HUDEP-2 (cell line): ENCODE measurements around the gene RNASE7.
A peak's percentile ranks its signal among the peaks of the same experiment; 100 is the strongest.
"Not testable (repeated sequence)": the region's sequence is repeated elsewhere in the genome, so short reads cannot be mapped to it uniquely, and the experiment has no call there.

ENCODE experiments used
- DNase-seq, 76 experiments: peaks; one replicate each; lab custom pipeline; 2025; ENCODE audit not compliant: unreplicated experiment in 76 of 76; lab: John Stamatoyannopoulos, UW

The RNASE7 gene

GRCh38 chr14:21023174-21023573 is 19.0 kb upstream of the RNASE7 start:
- no peak for DNase-seq

GRCh38 chr14:21023817-21024584 is 18.2 kb upstream of the RNASE7 start:
- DNase-seq = no peak

- DNase-seq = peak in 11 of 76 experiments; percentile 7 to 34 (median 20)
These were observed 17.4 kb upstream of the RNASE7 start, which contains the start of gene NDRG2 for GRCh38 chr14:21024585-21025370. TSS of gene NDRG2 (minus strand) at chr14:21025061. CDS start at chr14:21023315, 1,746 bp downstream.

DNA sequence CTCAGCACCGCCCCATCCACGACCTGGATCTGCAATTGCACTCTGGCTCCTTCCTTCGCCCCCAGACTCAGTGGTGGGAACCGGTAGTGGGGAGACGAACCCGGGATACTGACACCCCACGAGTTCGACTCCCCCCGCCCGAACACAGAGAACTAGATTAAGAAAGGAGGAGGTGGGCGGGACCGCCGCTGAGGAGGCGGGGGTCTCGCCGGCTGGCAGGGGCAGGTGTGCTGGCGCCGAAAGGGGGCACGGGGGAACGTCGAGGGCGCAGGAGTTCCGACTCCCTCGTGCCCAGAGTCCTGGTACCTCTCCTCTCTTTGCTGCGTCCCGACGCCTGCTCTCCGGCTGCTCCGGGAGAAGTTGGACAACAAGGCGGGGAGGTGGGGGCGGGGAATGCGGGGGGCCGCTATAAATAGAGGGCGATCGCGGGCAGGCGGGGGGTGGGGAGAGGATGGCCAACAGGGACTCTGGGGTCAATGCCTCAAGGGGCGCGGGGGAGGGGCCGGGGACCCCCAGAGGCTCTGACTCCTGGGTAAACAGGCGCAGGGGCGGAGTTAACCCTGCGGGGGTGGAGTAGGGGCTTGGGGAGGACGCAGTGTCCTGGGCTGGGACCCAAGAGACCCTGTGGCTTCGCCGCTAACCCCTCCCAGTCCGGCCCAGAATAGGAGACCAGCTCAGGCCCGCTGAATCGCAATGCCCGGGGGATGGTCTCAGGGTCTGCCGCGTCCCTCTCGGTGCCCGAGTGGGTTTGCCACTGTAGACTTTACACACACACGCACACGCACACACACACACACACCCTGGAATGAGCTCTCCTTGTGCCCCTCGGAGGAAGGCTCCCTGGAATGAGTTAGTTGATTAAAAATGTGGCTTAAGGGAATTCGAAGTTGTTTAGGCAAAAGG is 16.5 kb upstream of the RNASE7 start:
- DNase-seq = no peak

DNA sequence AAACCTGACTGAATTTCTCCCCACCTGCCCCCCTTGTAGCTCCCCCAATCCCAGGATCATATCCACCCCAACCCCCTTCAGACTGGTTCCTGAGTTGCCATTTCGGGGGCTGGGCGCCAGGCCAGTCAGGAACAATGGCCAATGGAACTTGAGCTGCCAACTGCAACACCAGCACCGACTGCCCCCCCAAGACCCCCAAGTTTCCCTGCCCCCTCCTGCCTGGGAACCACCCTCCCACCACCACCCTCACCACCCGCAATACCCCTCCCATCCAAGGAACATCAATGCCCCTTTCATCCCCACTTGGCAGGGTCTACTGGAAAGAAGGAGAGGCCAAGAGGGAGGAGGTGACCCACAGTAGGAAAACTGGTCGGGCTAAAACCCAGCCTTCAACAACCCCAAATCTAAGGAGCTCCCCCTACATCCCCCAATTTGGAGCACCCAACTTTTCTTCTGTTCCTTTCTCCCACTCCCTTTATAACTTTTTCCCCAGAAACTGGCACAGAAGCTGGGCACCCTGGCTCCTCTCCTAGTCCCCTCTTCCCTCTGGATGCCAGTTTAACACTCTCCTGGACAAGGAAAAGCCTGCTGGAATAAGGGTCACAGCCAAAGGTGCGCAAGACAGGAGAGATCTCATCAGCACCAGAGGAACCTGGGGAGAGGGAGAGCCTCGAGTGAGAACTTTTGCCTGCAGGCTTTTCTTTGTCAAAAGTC is 15.7 kb upstream of the RNASE7 start:
- no peak for DNase-seq

- no peak for DNase-seq
These were observed 15.2 kb upstream of the RNASE7 start for GRCh38 chr14:21026988-21027315.

DNA sequence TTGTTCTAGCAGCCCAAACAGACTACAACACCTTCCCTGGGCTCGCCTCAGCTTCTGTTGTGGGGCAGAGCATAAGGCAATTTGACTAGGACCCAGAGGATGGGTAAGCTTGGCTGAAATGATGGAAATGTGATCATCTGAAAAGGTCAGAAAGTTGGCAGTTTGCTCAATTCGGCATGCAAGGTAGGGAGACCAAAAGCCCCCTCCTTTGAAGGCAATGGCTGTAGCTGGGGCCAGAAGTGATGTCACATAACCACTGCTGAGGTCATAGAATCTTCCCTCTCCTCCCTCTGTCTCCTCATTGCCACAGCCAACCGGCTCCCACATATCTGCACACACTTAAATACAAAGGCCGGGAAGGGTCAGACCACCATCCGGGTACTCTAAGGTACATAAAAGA is 12.2 kb upstream of the RNASE7 start, which contains the start of gene TPPP2:
TPPP2 (plus strand) TSS at position 301 of the 400 bp plus-strand sequence. CDS start 365 bp downstream, outside the sequence.
- no peak for DNase-seq

- no peak for DNase-seq
These were observed 11.6 kb upstream of the RNASE7 start for GRCh38 chr14:21030531-21030930.

DNA sequence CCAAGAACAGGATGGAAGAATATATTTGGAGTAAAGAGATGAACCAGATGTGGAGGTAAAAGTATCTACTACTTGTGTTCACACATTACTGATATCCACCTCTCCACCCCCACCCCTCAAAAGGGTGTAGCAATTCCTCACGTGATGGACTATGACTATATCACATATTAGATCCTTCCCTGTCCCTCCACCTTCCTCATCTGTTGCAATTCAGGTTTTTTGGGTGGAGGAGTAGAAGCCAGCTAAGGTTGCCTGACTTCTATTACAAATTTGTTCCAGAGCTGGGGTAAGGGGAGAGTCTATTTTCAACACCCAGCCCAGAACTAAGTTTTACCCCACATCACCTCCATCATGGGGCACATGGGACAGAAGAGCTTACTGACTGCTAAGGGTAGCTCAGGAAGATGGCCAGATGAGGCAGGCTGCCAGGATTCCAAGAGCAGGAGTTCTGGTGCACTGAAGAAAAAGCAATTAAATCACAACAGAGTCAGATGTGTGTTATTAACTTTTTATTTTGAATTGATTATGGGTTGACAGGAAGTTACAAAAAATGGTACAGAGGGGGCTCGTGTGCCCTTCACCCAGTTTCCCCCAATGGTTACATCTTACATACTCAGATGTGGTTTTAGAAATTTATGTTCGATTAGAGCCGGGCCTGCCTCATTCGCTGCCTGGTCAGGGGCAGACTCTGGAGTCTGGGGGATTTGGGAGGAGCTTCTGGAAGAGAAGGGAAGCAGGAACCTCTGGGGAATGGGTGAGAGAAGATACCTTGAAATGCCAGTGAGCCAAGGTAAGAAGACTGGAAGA is 9.6 kb upstream of the RNASE7 start:
- no peak for DNase-seq

- no peak for DNase-seq
These were observed 8.9 kb upstream of the RNASE7 start for GRCh38 chr14:21033133-21033698.

DNA sequence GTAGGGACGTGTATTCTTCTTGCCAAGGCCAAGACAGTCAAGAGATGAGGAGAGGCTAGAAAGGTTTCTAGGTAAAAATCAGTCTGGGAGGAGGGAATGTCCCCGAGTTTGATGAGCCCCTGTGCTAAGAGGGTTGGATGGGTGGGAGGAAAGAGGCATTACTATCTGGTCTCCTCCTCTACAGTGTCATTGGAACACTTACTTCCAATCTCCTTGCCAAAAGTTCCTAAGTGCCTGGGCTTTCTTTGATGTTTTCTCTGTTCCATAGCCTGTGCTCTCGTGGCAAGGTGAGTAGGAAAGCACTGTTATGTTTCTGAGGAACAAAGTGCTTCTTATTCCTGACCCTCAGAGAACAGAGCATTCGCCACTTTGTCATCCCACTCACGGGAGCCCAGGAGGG is 7.5 kb upstream of the RNASE7 start, which contains the start of gene RNASE13:
RNASE13 (minus strand) TSS at position 101 of the 400 bp plus-strand sequence. CDS start 519 bp downstream, outside the sequence.
- no peak for DNase-seq

DNA sequence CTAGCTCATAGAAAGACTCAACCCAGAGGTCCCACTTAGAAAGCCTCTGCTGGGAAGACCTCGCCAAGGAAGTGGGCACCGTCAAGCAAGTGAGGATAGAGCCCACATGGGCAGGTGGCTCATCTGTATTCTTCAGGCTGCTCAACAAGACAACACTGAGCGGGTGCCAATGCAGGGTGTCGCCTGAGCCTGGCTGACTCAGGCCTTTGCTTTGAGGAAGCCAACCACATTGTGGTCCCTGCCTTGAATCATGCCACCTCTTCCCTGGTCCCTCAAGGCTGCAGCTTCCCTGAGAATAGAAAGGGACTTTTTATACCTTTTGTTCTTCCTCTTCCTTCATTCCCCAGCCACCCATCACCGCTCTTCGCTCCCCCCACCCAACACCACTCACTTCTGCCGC is 5.4 kb upstream of the RNASE7 start:
- DNase-seq = no peak

DNA sequence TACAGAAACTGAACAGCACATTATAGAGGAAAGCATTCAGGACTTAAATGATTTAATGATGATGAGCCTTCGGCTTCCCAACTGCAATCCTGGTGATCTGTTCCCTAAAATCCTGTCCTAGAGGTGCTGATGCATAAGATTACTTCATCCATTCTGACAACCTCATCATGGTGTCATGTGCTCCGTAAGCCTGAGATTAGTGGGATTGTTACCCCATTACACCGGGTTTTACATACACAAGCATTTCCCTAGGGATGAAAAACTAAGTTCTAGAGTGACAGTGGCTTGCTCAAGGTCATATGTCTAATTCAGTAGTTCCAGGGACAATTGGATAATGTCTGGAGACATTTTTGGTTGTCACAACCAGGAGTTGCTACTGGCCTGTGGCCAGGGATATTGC is 5.0 kb upstream of the RNASE7 start:
- no peak for DNase-seq

- DNase-seq = no peak
These were observed 3.4 kb upstream of the RNASE7 start for GRCh38 chr14:21038441-21039422.

DNA sequence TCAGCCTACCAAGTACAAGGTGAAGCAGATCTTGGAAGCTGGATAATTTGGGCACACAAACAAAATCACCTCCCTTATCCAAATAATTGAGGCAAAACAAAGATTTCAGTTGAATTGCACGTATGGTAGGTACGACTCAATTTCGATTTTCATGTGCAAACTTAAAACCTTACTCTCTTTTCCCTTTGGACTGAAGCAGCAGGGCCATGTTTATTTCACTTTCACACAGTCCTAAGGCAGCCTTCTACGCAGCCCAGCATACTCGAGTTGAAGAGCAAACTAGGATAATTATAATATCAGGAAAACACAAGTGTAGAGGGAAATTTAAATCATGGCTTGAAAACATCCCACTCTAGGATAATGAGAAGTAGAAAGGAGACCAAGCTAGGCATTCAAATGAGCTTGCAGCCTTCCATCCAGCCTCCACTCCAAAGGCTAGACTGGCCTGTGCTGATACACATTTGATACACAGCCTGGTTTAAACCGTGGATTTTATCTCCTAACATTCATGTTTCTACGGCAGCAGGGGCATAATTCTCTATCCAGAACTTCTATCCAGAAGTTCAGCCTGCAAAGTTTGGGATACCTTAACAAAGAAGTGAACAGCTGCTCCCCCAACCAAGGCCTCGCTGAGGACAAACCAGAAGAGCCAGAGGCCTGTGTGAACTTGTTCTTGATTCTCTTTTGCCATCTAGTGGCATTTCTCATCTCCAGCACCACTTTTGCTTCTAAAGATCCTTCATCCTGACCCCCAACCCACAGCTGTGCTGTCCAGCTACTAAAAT is 2.4 kb upstream of the RNASE7 start:
- peak in 32 of 76 experiments; percentile 5 to 54 (median 18) for DNase-seq

DNA sequence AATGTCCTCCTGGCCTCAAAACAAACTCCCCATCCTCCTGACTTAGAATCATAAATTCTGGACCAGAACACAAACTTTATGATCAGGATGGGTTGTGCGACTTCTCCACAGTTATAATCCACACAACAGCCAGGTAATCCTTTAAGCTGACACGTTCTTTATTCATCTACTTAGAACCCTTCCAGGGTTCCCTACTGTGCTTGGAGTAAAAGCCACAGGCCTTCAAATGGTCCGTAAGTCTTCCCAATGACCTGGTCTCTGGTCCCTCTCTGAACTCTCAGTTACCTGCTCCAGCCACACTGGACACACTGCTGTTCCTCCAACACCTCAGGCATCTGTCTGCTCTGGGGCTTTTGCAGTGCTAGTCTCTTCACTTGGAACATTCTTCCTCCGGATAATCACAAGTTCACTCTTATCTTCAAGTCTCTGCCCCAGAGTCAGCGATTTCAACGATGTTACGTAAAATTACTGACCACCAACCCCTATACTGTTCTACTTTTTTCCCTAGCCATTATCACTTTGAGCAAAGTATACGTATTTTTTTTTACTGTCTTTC is 1.7 kb upstream of the RNASE7 start:
- DNase-seq = no peak

- DNase-seq = not testable (repeated sequence)
These were observed 1.2 kb upstream of the RNASE7 start for GRCh38 chr14:21040941-21041340.
